PC-9 (cell line): ENCODE data around the gene DKK3. TPM values are rescaled to one million over a fixed set of nuclear protein-coding genes. Genes with fewer than 3 reads are reported as not detected.

ENCODE experiments used
- BruUV-seq: library from RNA; stranded (reverse); fragments of 400-500 nt; replicated peaks from 2 replicates; lab custom pipeline; 2021; lab: Mats Ljungman, UMichigan
- CTCF ChIA-PET: fragments of 300-600 bp; sonication (Branson Sonifier 250); formaldehyde crosslinking; loops from one replicate; lab custom pipeline; 2022; ENCODE audit warnings: antibody characterized with exemption; lab: Charles Lee
- POLR2A ChIA-PET: fragments of 300-600 bp; sonication (Branson Sonifier 250); formaldehyde crosslinking; loops from one replicate; lab custom pipeline; 2022; ENCODE audit warnings: antibody characterized with exemption; ENCODE audit not compliant: unreplicated experiment; lab: Charles Lee
- DNase-seq, 2 experiments: peaks; one replicate each; pipeline versions ENCODE4 v3.0.0 to v3.0.0-alpha.2; 2015 to 2022; ENCODE audit warnings: mixed read lengths in 1 of 2
- H2AFZ ChIP-seq: fragments of 200-600 bp; sonication (generic); 2 replicates; pipeline ENCODE4 v1.8.1; 2017; ENCODE audit warnings: antibody characterized with exemption
- H3F3A ChIP-seq: fragments of 200-600 bp; sonication (generic); 2 replicates; pipeline ENCODE4 v1.8.1; 2017; ENCODE audit warnings: antibody characterized with exemption, mild to moderate bottlenecking, low read depth; ENCODE audit not compliant: insufficient read depth
- H3K27ac ChIP-seq: fragments of 200-600 bp; sonication (generic); 2 replicates; pipeline ENCODE4 v1.6.1; 2016; ENCODE audit warnings: mixed run types
- H3K27me3 ChIP-seq: fragments of 200-600 bp; sonication (generic); 2 replicates; pipeline ENCODE4 v1.6.1; 2016; ENCODE audit warnings: low read depth, mixed run types; ENCODE audit not compliant: insufficient read depth
- H3K36me3 ChIP-seq: fragments of 200-600 bp; sonication (generic); 2 replicates; pipeline ENCODE4 v1.6.1; 2016; ENCODE audit warnings: low read depth, mixed run types
- H3K4me1 ChIP-seq: fragments of 200-600 bp; sonication (generic); replicated peaks from 2 replicates; pipeline ENCODE4 v1.6.1; 2016; ENCODE audit warnings: mixed run types; ENCODE audit not compliant: insufficient read depth
- H3K4me2 ChIP-seq: fragments of 200-600 bp; sonication (generic); 2 replicates; pipeline ENCODE4 v1.6.1; 2017; ENCODE audit warnings: mixed run types
- H3K4me3 ChIP-seq: fragments of 200-600 bp; sonication (generic); 2 replicates; pipeline ENCODE4 v1.6.1; 2016; ENCODE audit warnings: mixed run types
- H3K79me2 ChIP-seq: fragments of 200-600 bp; sonication (generic); 2 replicates; pipeline ENCODE4 v1.6.1; 2017; ENCODE audit warnings: low read depth, mixed run types
- H3K9me2 ChIP-seq: fragments of 200-600 bp; sonication (generic); 2 replicates; pipeline ENCODE4 v1.8.1; 2017; ENCODE audit warnings: mild to moderate bottlenecking; ENCODE audit not compliant: insufficient read depth
- H3K9me3 ChIP-seq: fragments of 200-600 bp; sonication (generic); 2 replicates; pipeline ENCODE4 v1.8.1; 2016; ENCODE audit warnings: low read depth; ENCODE audit not compliant: insufficient read depth
- H4K20me1 ChIP-seq: fragments of 200-600 bp; sonication (generic); 2 replicates; pipeline ENCODE4 v1.8.1; 2017; ENCODE audit not compliant: insufficient read depth
- EZH2 ChIP-seq: fragments of 200-600 bp; sonication (generic); IDR thresholded peaks from 2 replicates; pipeline ENCODE4 v1.8.0; 2017; ENCODE audit warnings: antibody characterized with exemption, low read depth
- intact Hi-C: fragments of 100-400 bp; cut with micrococcal nuclease; formaldehyde crosslinking; loops from one replicate; pipeline ENCODE4 v1.10.0; 2022; ENCODE audit not compliant: unreplicated experiment
- total RNA-seq: library from RNA; stranded (reverse); gene quantifications from 2 replicates; pipeline ENCODE4 v1.2.3, GENCODE V29; 2021
- TF ChIP-seq, protein P1 (sequence below): fragments of 200-600 bp; sonication (generic); conservative IDR thresholded peaks from 2 replicates; pipeline ENCODE4 v1.6.1; 2017; ENCODE audit warnings: mixed run types, antibody characterized with exemption, mild to moderate bottlenecking, moderate library complexity

Gene DKK3
- total RNA-seq, 1 experiment from 2014 or later, result 11.5 TPM

GRCh38 chr11:11996321-11997048 is 11.9 kb downstream of the DKK3 start:
- CTCF ChIA-PET, result no interaction called here
- Histone ChIP-seq H3F3A (peaks cover 10% of the 10 kb centered on the region; the same call in 1 of the 2 replicates), H3K27ac (no peak overlapping the region), H3K27me3 (no peaks in the 10 kb centered on the region), H3K36me3 (no peaks in the 10 kb centered on the region), H3K79me2 (no peaks in the 10 kb centered on the region), H3K9me2 (no peaks in the 10 kb centered on the region), H2AFZ (no peak overlapping the region), H3K4me3 (no peak overlapping the region), H4K20me1 (no peaks in the 10 kb centered on the region), H3K4me1 (peaks cover 37% of the 10 kb centered on the region), H3K9me3 (no peaks in the 10 kb centered on the region), H3K4me2 (no peak overlapping the region)
- no peak for DNase-seq
- no peak for TF ChIP-seq EZH2
- TF ChIP-seq, protein P1, sequence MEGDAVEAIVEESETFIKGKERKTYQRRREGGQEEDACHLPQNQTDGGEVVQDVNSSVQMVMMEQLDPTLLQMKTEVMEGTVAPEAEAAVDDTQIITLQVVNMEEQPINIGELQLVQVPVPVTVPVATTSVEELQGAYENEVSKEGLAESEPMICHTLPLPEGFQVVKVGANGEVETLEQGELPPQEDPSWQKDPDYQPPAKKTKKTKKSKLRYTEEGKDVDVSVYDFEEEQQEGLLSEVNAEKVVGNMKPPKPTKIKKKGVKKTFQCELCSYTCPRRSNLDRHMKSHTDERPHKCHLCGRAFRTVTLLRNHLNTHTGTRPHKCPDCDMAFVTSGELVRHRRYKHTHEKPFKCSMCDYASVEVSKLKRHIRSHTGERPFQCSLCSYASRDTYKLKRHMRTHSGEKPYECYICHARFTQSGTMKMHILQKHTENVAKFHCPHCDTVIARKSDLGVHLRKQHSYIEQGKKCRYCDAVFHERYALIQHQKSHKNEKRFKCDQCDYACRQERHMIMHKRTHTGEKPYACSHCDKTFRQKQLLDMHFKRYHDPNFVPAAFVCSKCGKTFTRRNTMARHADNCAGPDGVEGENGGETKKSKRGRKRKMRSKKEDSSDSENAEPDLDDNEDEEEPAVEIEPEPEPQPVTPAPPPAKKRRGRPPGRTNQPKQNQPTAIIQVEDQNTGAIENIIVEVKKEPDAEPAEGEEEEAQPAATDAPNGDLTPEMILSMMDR, result no peak
- no TSS peak for BruUV-seq
- intact Hi-C loops, result no loop called here
- POLR2A ChIA-PET, result no interaction called here

DNA sequence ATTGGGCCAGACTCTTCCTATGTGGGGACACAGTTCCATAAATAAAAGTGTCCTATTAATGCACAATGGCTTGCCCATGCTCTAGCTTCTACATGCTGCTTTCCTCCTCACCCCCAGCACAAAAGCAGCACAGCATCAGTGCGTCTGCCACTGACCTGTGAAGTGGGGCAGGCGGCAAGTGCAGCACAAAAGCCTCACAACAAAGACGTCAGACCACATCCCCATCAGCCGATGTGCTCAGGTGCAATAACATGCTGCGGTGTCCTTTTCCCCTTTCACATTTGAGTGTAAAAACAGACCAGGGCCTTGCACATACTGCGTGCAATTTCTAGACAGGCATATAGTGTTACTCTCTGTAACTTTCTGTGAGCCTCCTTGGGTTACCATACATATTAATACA is 12.8 kb downstream of the DKK3 start:
- intact Hi-C loops, result no loop called here
- H3F3A ChIP-seq, result peaks cover 10% of the 10 kb centered on the region; the same call in 1 of the 2 replicates
- no peak for DNase-seq
- H3K36me3 ChIP-seq, result no peaks in the 10 kb centered on the region
- no peak overlapping the region for H3K4me3 ChIP-seq
- no peaks in the 10 kb centered on the region for H3K9me2 ChIP-seq
- H3K27me3 ChIP-seq, result no peaks in the 10 kb centered on the region
- no peak overlapping the region for H3K27ac ChIP-seq
- no peaks in the 10 kb centered on the region for H4K20me1 ChIP-seq
- no peak overlapping the region for H3K4me2 ChIP-seq
- TF ChIP-seq, protein P1, result no peak
- no peak for TF ChIP-seq EZH2
- no peak overlapping the region for H2AFZ ChIP-seq
- no TSS peak for BruUV-seq
- H3K79me2 ChIP-seq, result no peaks in the 10 kb centered on the region
- peaks cover 37% of the 10 kb centered on the region for H3K4me1 ChIP-seq
- ChIA-PET CTCF (no interaction called here), POLR2A (no interaction called here)
- H3K9me3 ChIP-seq, result no peaks in the 10 kb centered on the region

DNA sequence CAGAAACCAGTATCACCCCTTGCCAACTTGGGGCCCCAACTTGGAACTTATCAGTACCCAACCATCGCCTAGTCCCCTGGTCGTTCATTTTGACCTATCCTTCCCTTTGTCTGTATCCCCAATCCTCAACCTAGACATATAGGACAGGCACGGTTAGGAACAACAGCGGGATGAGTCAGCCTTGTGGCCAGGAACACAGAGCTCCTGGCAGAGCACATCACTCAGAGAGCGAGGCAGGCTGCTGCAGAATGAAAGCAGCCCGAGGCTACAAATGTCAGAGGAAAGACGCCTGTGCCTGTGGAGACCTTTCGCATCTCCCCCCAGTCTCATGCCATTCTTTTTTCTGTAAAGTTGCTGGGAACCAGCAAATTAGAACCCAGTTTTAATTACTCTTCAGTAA is 14.6 kb downstream of the DKK3 start:
- ChIA-PET CTCF (interaction anchor here (0.6 to 1.0 kb wide), 3 partner anchors 29 to 230 kb away, joined by 3 to 4 read pairs (median 3); no protein-coding TSS in a partner anchor), POLR2A (interaction anchor here (0.6 kb wide), 1 partner anchor 1140 kb away, joined by 3 read pairs; no protein-coding TSS in a partner anchor)
- peak overlapping the region; percentile 64 for H3K4me2 ChIP-seq
- intact Hi-C loops, result no loop called here
- H3K27me3 ChIP-seq, result no peaks in the 10 kb centered on the region
- TF ChIP-seq, protein P1, result no peak
- no peak for TF ChIP-seq EZH2
- DNase-seq, result peak; percentile 63 to 78
- H2AFZ ChIP-seq, result no peak overlapping the region
- H3K27ac ChIP-seq, result no peak overlapping the region
- no peaks in the 10 kb centered on the region for H3K9me3 ChIP-seq
- peaks cover 35% of the 10 kb centered on the region for H3K4me1 ChIP-seq
- peaks cover 10% of the 10 kb centered on the region; the same call in 1 of the 2 replicates for H3F3A ChIP-seq
- no peaks in the 10 kb centered on the region for H3K79me2 ChIP-seq
- no peak overlapping the region for H3K4me3 ChIP-seq
- BruUV-seq, result no TSS peak
- no peaks in the 10 kb centered on the region for H4K20me1 ChIP-seq
- no peaks in the 10 kb centered on the region for H3K36me3 ChIP-seq
- no peaks in the 10 kb centered on the region for H3K9me2 ChIP-seq
